Activated T-helper 2 cell treated with anti-CD3 and anti-CD28 coated beads, Interferon-gamma antibody, Interleukin-2, Interleukin-4, amounts not matched to agents 10 μg/mL and 5 μg/mL and 100 μg/mL, durations not matched to agents 14 hours and 24 hours and 36 hours (primary cell): ENCODE measurements around the gene EIF3M. TPM values are rescaled to one million over a fixed set of nuclear protein-coding genes. Genes with fewer than 3 reads are reported as not detected.
"Not testable (repeated sequence)": the region's sequence is repeated elsewhere in the genome, so short reads cannot be mapped to it uniquely, and the experiment has no call there.

Experiments
- DNase-seq: peaks from one replicate; pipeline ENCODE4 v3.0.0; 2021; ENCODE audit warnings: low spot score
- H3K27ac Mint-ChIP-seq: one replicate; pipeline ENCODE4 v1.8.0; 2021; ENCODE audit warnings: mixed read lengths
- H3K27me3 Mint-ChIP-seq: one replicate; pipeline ENCODE4 v1.8.0; 2021; ENCODE audit warnings: low read depth, mixed read lengths
- H3K36me3 Mint-ChIP-seq: one replicate; pipeline ENCODE4 v1.8.0; 2021; ENCODE audit warnings: low read depth, mixed read lengths
- H3K4me1 Mint-ChIP-seq: one replicate; pipeline ENCODE4 v1.8.0; 2021; ENCODE audit warnings: low read depth, mixed read lengths
- H3K4me3 Mint-ChIP-seq: one replicate; pipeline ENCODE4 v1.8.0; 2021; ENCODE audit warnings: low read depth, mild to moderate bottlenecking, moderate library complexity, mixed read lengths
- H3K9me3 Mint-ChIP-seq: one replicate; pipeline ENCODE4 v1.8.0; 2021; ENCODE audit warnings: mixed read lengths
- intact Hi-C: fragments of 100-400 bp; cut with micrococcal nuclease; formaldehyde crosslinking; loops from one replicate; pipeline ENCODE4 v1.15.1; 2023
- total RNA-seq: library from RNA; stranded (reverse); gene quantifications from 2 replicates; pipeline ENCODE4 v1.2.3, GENCODE V29; 2022

The EIF3M gene
- total RNA-seq, 1 donor from 2014 or later = 315 TPM

DNA sequence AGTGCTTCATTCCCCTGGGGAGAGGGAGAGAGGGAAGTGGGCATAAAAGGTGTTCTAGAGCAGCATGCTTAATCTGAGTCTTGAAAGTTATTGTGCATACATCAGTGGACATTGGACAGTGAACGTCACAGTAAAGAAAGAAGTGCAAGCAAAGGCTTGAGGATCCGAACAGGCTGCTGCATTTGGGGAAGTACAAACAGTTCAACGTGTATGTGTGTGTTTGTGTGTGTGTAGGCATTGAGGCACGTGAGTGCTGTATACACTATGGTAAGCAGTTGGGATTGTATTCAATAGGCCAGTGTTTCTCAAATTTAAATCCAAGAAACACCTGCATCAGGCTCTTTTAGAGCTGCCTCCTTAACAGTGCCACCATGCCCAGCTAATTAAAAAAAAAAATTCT lies 10.4 kb upstream of the EIF3M start:
- no peak overlapping the region for H3K27ac Mint-ChIP-seq

GRCh38 chr11:32574421-32574820 lies 9.2 kb upstream of the EIF3M start:
- Mint-ChIP-seq H3K27me3 (peaks cover 7% of the 10 kb centered on the region), H3K4me3 (no peak overlapping the region), H3K36me3 (no peaks in the 10 kb centered on the region), H3K27ac (no peak overlapping the region), H3K9me3 (no peaks in the 10 kb centered on the region), H3K4me1 (no peaks in the 10 kb centered on the region)
- intact Hi-C loops = no loop called here
- DNase-seq = no peak

More for the DNA sequence above, 10.4 kb upstream of the EIF3M start:
- H3K4me1 Mint-ChIP-seq = no peaks in the 10 kb centered on the region
- H3K9me3 Mint-ChIP-seq = no peaks in the 10 kb centered on the region
- H3K4me3 Mint-ChIP-seq = no peak overlapping the region
- H3K27me3 Mint-ChIP-seq = peaks cover 7% of the 10 kb centered on the region
- H3K36me3 Mint-ChIP-seq = no peaks in the 10 kb centered on the region
- DNase-seq = no peak
- intact Hi-C loops = no loop called here

DNA sequence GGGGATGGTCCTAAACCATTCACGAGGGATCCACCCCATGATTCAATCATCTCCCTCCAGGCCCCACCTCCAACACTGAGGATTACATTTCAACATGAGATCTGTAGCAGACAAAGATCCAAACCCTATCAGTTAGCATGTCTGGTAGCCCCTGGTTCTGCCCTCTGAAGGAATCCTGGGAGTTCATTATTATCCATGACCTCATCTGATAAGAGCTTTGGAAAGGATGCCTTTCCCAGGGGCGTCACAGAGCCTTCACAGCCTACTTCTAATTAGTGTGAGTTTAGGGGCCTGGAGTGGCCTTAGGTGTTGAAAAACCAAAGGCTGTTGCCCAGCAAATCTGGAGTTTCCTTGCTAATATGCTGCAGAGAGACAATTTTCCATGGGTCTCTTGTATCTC lies 8.6 kb upstream of the EIF3M start:
- Mint-ChIP-seq H3K4me3 (no peak overlapping the region), H3K27me3 (peaks cover 7% of the 10 kb centered on the region), H3K4me1 (no peaks in the 10 kb centered on the region), H3K9me3 (no peaks in the 10 kb centered on the region), H3K27ac (no peak overlapping the region), H3K36me3 (no peaks in the 10 kb centered on the region)
- DNase-seq = no peak
- intact Hi-C loops = no loop called here

DNA sequence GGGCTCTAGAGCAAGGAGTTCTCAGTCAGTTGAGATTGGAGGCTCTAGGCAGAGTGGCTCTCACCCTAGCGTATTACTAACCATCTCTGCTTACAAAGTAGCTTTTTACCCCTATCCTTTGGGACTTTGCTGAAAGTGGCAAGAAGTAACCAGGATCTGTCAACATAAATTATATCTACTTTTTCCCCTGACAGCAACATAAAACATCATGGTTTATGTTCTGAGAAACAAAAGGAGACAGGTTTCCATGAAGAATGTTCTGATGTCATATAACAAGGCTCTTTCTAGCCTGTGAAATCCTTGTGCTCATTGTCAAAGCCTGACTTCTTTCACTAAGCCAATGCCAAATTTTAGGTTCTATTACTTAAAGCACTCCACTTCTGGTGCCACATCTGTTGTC lies 7.2 kb upstream of the EIF3M start:
- Mint-ChIP-seq H3K27me3 (peaks cover under 1% of the 10 kb centered on the region), H3K4me1 (no peaks in the 10 kb centered on the region), H3K27ac (no peak overlapping the region), H3K36me3 (no peaks in the 10 kb centered on the region), H3K4me3 (no peak overlapping the region), H3K9me3 (no peaks in the 10 kb centered on the region)
- DNase-seq = no peak
- intact Hi-C loops = no loop called here

- Mint-ChIP-seq H3K27me3 (no peaks in the 10 kb centered on the region), H3K9me3 (no peaks in the 10 kb centered on the region), H3K4me3 (no peak overlapping the region), H3K36me3 (peaks cover 21% of the 10 kb centered on the region), H3K27ac (no peak overlapping the region), H3K4me1 (peaks cover 18% of the 10 kb centered on the region)
- intact Hi-C loops = loop anchor here (5.0 to 10.0 kb wide), 4 partner anchors 256 to 1076 kb away; partner anchors contain the start of genes ELP4, IMMP1L and QSER1
- DNase-seq = no peak
Measured at GRCh38 chr11:32580967-32581366, 2.7 kb upstream of the EIF3M start.

- no peaks in the 10 kb centered on the region for H3K9me3 Mint-ChIP-seq
- no peak for DNase-seq
- H3K27me3 Mint-ChIP-seq = no peaks in the 10 kb centered on the region
- no peak overlapping the region for H3K27ac Mint-ChIP-seq
- peaks cover 25% of the 10 kb centered on the region for H3K36me3 Mint-ChIP-seq
- H3K4me3 Mint-ChIP-seq = no peak overlapping the region
- intact Hi-C loops = loop anchor here (5.0 to 10.0 kb wide), 4 partner anchors 257 to 1077 kb away; partner anchors contain the start of genes ELP4, IMMP1L and QSER1
- peaks cover 19% of the 10 kb centered on the region for H3K4me1 Mint-ChIP-seq
Measured at GRCh38 chr11:32581556-32581955, 2.1 kb upstream of the EIF3M start.

DNA sequence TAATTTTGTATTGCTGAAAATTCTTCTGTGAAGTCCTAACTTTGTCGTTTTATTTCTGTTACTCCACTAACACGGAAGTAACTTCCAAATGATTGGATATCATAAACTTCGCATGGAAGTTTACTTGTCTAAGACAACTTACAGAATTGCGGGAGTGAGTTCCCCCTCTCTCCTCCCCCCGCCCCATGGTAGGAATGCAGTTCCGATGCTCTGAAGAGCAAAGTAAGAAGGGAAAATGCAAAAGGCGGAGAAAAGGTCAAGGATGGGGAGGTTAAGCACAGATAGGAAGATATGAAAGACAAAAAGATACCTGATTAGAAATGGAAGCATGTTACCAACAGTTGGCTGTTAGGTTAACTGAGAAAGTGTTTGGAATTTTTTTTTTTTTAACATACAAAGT lies 1.3 kb downstream of the EIF3M start:
- no peaks in the 10 kb centered on the region for H3K27me3 Mint-ChIP-seq
- peaks cover 41% of the 10 kb centered on the region for H3K36me3 Mint-ChIP-seq
- intact Hi-C loops = loop anchor here (2.0 to 10.0 kb wide), 6 partner anchors 16 to 1080 kb away; partner anchors contain the start of genes ELP4, IMMP1L and QSER1
- peak overlapping the region; percentile 92 for H3K4me3 Mint-ChIP-seq
- no peaks in the 10 kb centered on the region for H3K9me3 Mint-ChIP-seq
- peak overlapping the region; percentile 96 for H3K27ac Mint-ChIP-seq
- peaks cover 33% of the 10 kb centered on the region for H3K4me1 Mint-ChIP-seq
- no peak for DNase-seq

DNA sequence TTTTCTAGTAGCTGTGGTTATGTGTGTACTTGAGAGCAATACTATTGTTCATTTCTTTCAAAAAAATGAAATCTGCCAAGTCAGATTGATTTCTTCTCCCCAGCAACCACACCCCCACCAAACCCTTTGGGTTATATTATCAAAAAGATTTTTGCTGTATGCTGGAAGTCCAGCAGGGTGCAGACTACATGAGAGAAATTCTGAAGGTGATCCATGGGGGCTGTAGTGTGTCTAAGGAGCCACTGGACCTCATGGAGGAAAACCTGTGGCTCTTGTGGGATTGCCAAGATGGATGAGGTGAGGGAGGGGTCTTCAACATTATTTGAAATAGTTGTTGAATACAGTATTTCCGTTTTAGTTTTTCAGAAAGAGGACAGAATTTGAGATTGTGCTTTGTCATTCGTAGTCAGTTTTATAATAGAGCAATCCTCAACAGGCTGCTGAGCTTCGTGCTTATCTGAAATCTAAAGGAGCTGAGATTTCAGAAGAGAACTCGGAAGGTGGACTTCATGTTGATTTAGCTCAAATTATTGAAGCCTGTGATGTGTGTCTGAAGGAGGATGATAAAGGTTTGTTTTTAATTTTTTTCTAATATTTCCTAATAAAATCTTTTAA lies 3.1 kb downstream of the EIF3M start:
- Mint-ChIP-seq H3K9me3 (no peaks in the 10 kb centered on the region), H3K4me1 (peaks cover 37% of the 10 kb centered on the region), H3K27ac (no peak overlapping the region), H3K27me3 (no peaks in the 10 kb centered on the region), H3K36me3 (peaks cover 57% of the 10 kb centered on the region), H3K4me3 (peak overlapping the region; percentile 20)
- intact Hi-C loops = loop anchor here (5.0 to 10.0 kb wide), 4 partner anchors 164 to 1082 kb away; partner anchors contain the start of genes ELP4 and IMMP1L
- no peak for DNase-seq

DNA sequence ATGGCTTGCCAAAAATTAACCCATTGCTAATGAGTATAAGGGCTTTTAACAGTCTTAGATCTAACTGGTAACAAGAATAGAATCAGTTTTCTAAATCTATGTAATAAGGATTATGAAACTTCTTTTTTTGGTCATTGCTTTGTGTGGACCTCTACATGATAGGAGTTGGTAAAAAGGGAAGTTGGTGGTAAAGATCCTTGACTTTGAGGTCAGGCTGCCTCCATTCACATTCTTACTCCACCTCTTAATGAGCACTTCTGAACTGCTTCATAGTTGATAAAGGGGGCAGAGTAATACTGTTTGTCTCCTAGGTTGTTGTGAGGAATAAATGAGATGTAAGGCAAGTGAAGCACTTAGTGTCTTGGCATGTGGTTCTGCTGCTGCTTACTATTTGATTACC lies 10.6 kb downstream of the EIF3M start:
- Mint-ChIP-seq H3K27me3 (no peaks in the 10 kb centered on the region), H3K27ac (no peak overlapping the region), H3K36me3 (peaks cover 86% of the 10 kb centered on the region), H3K4me3 (no peak overlapping the region), H3K4me1 (peaks cover 33% of the 10 kb centered on the region), H3K9me3 (no peaks in the 10 kb centered on the region)
- intact Hi-C loops = no loop called here
- no peak for DNase-seq

DNA sequence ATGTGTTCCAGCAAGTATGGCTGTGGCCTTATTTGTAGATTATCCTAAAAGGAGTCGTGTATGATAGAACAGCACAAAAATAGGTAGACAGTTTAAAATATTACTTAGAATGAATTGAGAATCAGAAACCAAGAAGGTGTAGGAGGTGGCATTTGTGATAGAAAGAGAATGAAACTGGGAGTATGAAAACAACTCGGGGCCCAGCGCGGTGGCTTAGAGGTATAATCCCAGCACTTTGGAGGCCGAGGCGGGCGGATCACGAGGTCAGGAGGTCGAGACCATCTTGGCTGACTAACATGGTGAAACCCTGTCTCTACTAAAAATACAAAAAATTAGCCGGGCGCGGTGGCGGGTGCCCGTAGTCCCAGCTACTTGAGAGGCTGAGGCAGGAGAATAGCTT lies 12.5 kb downstream of the EIF3M start:
- H3K27me3 Mint-ChIP-seq, DNase-seq, intact Hi-C loops, H3K9me3 Mint-ChIP-seq, H3K4me3 Mint-ChIP-seq: not testable (repeated sequence)
- Mint-ChIP-seq H3K27ac (peak overlapping the region; percentile 71), H3K36me3 (peaks cover 76% of the 10 kb centered on the region), H3K4me1 (peaks cover 30% of the 10 kb centered on the region)

DNA sequence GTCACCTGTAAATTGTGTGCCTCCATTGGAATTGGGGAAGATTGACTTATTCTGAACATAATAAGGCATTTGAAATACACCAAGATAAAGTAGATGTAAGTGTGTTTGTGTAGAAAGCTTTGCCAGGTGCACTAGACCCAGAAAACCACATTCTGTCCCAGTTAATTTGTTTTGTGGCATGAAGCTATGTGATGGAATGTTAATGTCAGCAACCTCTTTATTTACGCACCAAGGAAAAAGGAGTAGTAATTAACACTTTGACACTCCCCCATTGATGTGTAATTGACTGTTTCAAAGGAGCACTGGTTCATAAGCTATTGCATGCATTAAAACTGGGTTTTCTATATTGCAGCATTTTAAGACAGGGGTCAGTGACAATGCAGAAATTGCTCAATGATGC lies 14.3 kb downstream of the EIF3M start:
- DNase-seq = no peak
- intact Hi-C loops = no loop called here
- no peak overlapping the region for H3K27ac Mint-ChIP-seq
- H3K27me3 Mint-ChIP-seq = no peaks in the 10 kb centered on the region
- no peaks in the 10 kb centered on the region for H3K9me3 Mint-ChIP-seq
- peaks cover 72% of the 10 kb centered on the region for H3K36me3 Mint-ChIP-seq
- peaks cover 30% of the 10 kb centered on the region for H3K4me1 Mint-ChIP-seq
- no peak overlapping the region for H3K4me3 Mint-ChIP-seq

DNA sequence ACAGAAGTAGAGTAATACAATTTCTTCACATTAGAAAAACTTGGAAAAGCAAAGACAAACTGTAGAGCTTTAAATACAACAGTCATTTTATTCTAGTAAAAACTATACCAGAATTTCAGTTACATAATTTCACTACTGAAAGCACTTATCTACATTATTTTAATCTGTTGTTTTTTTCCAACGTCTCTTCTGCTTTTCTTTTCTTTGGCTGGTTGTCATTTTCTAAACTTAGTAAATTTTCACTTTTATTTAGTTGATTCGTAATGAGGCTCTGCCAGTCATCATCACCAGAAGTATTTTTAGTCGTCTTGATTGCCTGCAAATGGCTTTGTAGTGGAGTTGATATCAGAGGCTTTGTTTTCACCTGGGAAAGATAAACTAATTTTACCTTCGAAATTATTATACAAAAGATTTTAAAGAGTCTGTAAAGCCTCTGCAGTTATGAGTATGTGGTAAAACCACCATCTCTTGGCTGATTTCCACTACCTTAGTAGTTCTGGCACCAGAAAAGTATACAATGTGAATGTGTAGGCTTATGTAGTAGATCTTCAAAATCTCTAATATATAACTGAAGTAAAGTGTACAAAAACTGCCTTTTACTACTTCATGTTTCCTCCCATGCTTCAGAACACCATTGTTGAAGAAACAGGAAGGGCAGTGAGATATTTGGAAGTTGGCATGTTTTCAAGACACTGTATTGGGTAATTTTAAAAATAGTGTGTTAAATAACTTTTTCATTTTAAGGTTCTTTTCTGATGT lies 19.2 kb downstream of the EIF3M start:
- H3K27ac Mint-ChIP-seq = no peak overlapping the region
- H3K4me1 Mint-ChIP-seq = peaks cover 7% of the 10 kb centered on the region
- H3K27me3 Mint-ChIP-seq = no peaks in the 10 kb centered on the region
- peaks cover 6% of the 10 kb centered on the region for H3K9me3 Mint-ChIP-seq
- intact Hi-C loops = no loop called here
- DNase-seq = no peak
- H3K36me3 Mint-ChIP-seq = peaks cover 57% of the 10 kb centered on the region
- no peak overlapping the region for H3K4me3 Mint-ChIP-seq

GRCh38 chr11:32606220-32606619 lies 22.6 kb downstream of the EIF3M start:
- no peak overlapping the region for H3K4me3 Mint-ChIP-seq
- H3K9me3 Mint-ChIP-seq = peaks cover 15% of the 10 kb centered on the region
- DNase-seq = no peak
- peaks cover 58% of the 10 kb centered on the region for H3K36me3 Mint-ChIP-seq
- H3K4me1 Mint-ChIP-seq = peaks cover 7% of the 10 kb centered on the region
- intact Hi-C loops = no loop called here
- no peak overlapping the region for H3K27ac Mint-ChIP-seq
- no peaks in the 10 kb centered on the region for H3K27me3 Mint-ChIP-seq
